ENCODE measurements around the gene PLRG1.

DNA sequence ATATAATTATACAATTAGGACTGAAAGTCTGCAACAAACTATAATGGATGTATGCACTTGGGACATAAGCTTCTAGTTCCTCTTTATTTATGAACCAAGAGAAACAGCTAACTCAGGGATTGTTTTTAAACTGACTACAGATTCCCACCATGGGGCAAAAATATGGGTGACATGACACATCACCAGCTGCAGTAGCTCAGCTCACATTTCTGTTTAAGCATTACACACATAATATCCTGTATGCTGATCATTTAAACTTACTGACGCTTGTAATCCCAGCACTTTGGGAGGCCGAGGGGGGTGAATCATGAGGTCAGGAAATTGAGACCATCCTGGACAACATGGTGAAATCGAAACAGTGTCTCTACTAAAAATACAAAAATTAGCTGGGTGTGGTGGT lies 24.1 kb upstream of the PLRG1 start:
- TF ChIP-seq ZNF677 (tag by site-specific recombination; IDR thresholded peaks at IDR 0.05) (no peak), MYNN (tag by site-specific recombination; IDR thresholded peaks at IDR 0.05; ENCODE audit: borderline replicate concordance) (no peak), ZNF707 (tag by site-specific recombination; IDR thresholded peaks at IDR 0.05) (no peak), ZNF530 (tag by site-specific recombination; IDR thresholded peaks at IDR 0.05; ENCODE audit: low read depth) (no peak)
- TF ChIP-seq, protein P1, sequence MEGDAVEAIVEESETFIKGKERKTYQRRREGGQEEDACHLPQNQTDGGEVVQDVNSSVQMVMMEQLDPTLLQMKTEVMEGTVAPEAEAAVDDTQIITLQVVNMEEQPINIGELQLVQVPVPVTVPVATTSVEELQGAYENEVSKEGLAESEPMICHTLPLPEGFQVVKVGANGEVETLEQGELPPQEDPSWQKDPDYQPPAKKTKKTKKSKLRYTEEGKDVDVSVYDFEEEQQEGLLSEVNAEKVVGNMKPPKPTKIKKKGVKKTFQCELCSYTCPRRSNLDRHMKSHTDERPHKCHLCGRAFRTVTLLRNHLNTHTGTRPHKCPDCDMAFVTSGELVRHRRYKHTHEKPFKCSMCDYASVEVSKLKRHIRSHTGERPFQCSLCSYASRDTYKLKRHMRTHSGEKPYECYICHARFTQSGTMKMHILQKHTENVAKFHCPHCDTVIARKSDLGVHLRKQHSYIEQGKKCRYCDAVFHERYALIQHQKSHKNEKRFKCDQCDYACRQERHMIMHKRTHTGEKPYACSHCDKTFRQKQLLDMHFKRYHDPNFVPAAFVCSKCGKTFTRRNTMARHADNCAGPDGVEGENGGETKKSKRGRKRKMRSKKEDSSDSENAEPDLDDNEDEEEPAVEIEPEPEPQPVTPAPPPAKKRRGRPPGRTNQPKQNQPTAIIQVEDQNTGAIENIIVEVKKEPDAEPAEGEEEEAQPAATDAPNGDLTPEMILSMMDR (tag by site-specific recombination; IDR thresholded peaks at IDR 0.05): no peak
- TF ChIP-seq, protein P2, sequence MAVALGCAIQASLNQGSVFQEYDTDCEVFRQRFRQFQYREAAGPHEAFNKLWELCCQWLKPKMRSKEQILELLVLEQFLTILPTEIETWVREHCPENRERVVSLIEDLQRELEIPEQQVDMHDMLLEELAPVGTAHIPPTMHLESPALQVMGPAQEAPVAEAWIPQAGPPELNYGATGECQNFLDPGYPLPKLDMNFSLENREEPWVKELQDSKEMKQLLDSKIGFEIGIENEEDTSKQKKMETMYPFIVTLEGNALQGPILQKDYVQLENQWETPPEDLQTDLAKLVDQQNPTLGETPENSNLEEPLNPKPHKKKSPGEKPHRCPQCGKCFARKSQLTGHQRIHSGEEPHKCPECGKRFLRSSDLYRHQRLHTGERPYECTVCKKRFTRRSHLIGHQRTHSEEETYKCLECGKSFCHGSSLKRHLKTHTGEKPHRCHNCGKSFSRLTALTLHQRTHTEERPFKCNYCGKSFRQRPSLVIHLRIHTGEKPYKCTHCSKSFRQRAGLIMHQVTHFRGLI (tag by site-specific recombination; IDR thresholded peaks at IDR 0.05): no peak
- TF ChIP-seq, protein P3, sequence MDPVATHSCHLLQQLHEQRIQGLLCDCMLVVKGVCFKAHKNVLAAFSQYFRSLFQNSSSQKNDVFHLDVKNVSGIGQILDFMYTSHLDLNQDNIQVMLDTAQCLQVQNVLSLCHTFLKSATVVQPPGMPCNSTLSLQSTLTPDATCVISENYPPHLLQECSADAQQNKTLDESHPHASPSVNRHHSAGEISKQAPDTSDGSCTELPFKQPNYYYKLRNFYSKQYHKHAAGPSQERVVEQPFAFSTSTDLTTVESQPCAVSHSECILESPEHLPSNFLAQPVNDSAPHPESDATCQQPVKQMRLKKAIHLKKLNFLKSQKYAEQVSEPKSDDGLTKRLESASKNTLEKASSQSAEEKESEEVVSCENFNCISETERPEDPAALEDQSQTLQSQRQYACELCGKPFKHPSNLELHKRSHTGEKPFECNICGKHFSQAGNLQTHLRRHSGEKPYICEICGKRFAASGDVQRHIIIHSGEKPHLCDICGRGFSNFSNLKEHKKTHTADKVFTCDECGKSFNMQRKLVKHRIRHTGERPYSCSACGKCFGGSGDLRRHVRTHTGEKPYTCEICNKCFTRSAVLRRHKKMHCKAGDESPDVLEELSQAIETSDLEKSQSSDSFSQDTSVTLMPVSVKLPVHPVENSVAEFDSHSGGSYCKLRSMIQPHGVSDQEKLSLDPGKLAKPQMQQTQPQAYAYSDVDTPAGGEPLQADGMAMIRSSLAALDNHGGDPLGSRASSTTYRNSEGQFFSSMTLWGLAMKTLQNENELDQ (tag by site-specific recombination; IDR thresholded peaks at IDR 0.05; ENCODE audit: low read depth): no peak
